ENCODE results near the gene MEGF11.

DNA sequence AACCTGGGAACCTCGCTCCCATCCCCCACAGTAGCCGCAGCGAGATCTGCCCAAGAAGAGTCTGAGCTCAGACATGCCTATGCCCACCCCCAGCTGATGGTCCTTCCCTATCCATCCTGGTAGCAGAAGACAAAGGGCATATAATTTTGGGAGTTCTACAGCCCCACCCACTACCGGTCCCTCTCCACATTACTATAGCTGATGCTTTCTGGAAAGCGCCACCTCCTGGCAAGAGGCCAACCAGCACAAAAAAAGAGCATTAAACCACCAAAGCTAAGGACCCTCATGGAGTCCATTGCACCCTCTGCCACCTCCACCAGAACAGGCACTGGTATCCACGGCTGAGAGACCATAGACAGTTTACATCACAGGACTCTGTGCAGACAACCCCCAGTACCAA lies 168.4 kb downstream of the MEGF11 start:
- TF ChIP-seq, protein P1, sequence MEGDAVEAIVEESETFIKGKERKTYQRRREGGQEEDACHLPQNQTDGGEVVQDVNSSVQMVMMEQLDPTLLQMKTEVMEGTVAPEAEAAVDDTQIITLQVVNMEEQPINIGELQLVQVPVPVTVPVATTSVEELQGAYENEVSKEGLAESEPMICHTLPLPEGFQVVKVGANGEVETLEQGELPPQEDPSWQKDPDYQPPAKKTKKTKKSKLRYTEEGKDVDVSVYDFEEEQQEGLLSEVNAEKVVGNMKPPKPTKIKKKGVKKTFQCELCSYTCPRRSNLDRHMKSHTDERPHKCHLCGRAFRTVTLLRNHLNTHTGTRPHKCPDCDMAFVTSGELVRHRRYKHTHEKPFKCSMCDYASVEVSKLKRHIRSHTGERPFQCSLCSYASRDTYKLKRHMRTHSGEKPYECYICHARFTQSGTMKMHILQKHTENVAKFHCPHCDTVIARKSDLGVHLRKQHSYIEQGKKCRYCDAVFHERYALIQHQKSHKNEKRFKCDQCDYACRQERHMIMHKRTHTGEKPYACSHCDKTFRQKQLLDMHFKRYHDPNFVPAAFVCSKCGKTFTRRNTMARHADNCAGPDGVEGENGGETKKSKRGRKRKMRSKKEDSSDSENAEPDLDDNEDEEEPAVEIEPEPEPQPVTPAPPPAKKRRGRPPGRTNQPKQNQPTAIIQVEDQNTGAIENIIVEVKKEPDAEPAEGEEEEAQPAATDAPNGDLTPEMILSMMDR (IDR thresholded peaks at IDR 0.05 in 2 of 3, conservative IDR thresholded peaks at IDR 0.05 in 1 of 3; ENCODE audit: borderline replicate concordance in 1 of 3, insufficient read depth in 1 of 3, low read depth in 2 of 3, low read length in 2 of 3) = peak in 2 of 3 experiments; percentile 16 to 47; a peak in 2 of 6 replicates
- no peak for TF ChIP-seq POLR2A (IDR thresholded peaks at IDR 0.05; ENCODE audit: borderline replicate concordance, extremely low read depth, insufficient read depth, insufficient read length)
- no peak for TF ChIP-seq SIN3A (IDR thresholded peaks at IDR 0.05; ENCODE audit: low read depth)
- TF ChIP-seq EZH2 (IDR thresholded peaks at IDR 0.05) = no peak
- TF ChIP-seq YY1 (IDR thresholded peaks at IDR 0.05; ENCODE audit: extremely low read depth, insufficient replicate concordance, low read depth, low read length) = no peak
- no peak for TF ChIP-seq SP1 (IDR thresholded peaks at IDR 0.05; ENCODE audit: low read depth)
- TF ChIP-seq POLR2AphosphoS5 (IDR thresholded peaks at IDR 0.05; ENCODE audit: low read depth, low read length) = no peak
- no peak for TF ChIP-seq EZH2phosphoT487 (IDR thresholded peaks at IDR 0.05; ENCODE audit: borderline replicate concordance)
- TF ChIP-seq RAD21 (IDR thresholded peaks at IDR 0.05; ENCODE audit: low read depth) = peak; percentile 33; the same call in 1 of the 2 replicates
- TF ChIP-seq ZBTB33 (IDR thresholded peaks at IDR 0.05; ENCODE audit: extremely low read depth, insufficient replicate concordance, low read length) = no peak
- no peak for TF ChIP-seq TCF7L2 (IDR thresholded peaks at IDR 0.05; ENCODE audit: borderline replicate concordance, extremely low read depth, insufficient read depth, insufficient read length)
- TF ChIP-seq REST (IDR thresholded peaks at IDR 0.05; ENCODE audit: low read depth) = no peak
